H1 (cell line): Measurements from ENCODE around the gene ACAD9. TPM values are rescaled to one million over a fixed set of nuclear protein-coding genes. Genes with fewer than 3 reads are reported as not detected.

Source experiments
- CTCF ChIA-PET: fragments of 300-600 bp; sonication (Branson Sonifier 250); formaldehyde crosslinking; loops from one replicate; lab custom pipeline; 2021; ENCODE audit not compliant: partially characterized antibody; lab: Charles Lee
- POLR2A ChIA-PET: fragments of 300-600 bp; sonication (Branson Sonifier 250); formaldehyde crosslinking; loops from one replicate; lab custom pipeline; 2021; ENCODE audit warnings: inconsistent platforms; ENCODE audit not compliant: partially characterized antibody; lab: Charles Lee
- DNase-seq, 2 experiments: peaks; one replicate each; pipeline versions ENCODE4 v3.0.0 to v3.0.0-alpha.2; 2010 to 2022; ENCODE audit warnings: low spot score in 2 of 2, low read depth in 1 of 2, mixed read lengths in 1 of 2
- FAIRE-seq: peaks from 2 replicates; lab custom pipeline; 2011; peaks lifted over from hg19 to GRCh38; lab: Jason Lieb, UNC
- H2AFZ ChIP-seq: 2 replicates; pipeline ENCODE4 v1.8.1; 2012; ENCODE audit warnings: low read length, inconsistent platforms
- H2AK5ac ChIP-seq: 2 replicates; pipeline ENCODE4 v1.6.1; 2013; ENCODE audit warnings: low read depth, low read length
- H2BK120ac ChIP-seq: replicated peaks from 2 replicates; pipeline ENCODE3; 2013; ENCODE audit warnings: low read depth, low read length, inconsistent platforms
- H2BK12ac ChIP-seq: 2 replicates; pipeline ENCODE4 v1.6.1; 2013; ENCODE audit warnings: low read depth, low read length
- H2BK15ac ChIP-seq: 2 replicates; pipeline ENCODE4 v1.6.1; 2013; ENCODE audit warnings: low read length
- H2BK20ac ChIP-seq: 2 replicates; pipeline ENCODE4 v1.6.1; 2013; ENCODE audit warnings: low read length
- H2BK5ac ChIP-seq: 2 replicates; pipeline ENCODE4 v1.6.1; 2013; ENCODE audit warnings: low read depth, low read length
- H3K14ac ChIP-seq: 2 replicates; pipeline ENCODE4 v1.6.1; 2013; ENCODE audit warnings: inconsistent platforms; ENCODE audit not compliant: insufficient read length
- H3K18ac ChIP-seq: 2 replicates; pipeline ENCODE4 v1.6.1; 2013; ENCODE audit warnings: low read length; ENCODE audit errors: extremely low read depth
- H3K23ac ChIP-seq: 2 replicates; pipeline ENCODE4 v1.6.1; 2013; ENCODE audit warnings: inconsistent platforms; ENCODE audit not compliant: insufficient read length
- H3K23me2 ChIP-seq: 2 replicates; pipeline ENCODE4 v1.6.1; 2013; ENCODE audit warnings: low read depth, low read length
- H3K27ac ChIP-seq: 2 replicates; pipeline ENCODE4 v1.6.1; 2011; ENCODE audit warnings: low read depth, low read length, inconsistent platforms
- H3K27me3 ChIP-seq, 4 experiments: replicated peaks in 1 of 4; 1 replicate in 1 of 4; 2 replicates in 3 of 4; pipeline versions ENCODE4 v1.6.1 to v1.8.1; 2011 to 2013; ENCODE audit warnings: low read length in 3 of 4, mild to moderate bottlenecking in 3 of 4, inconsistent platforms in 2 of 4, mixed read lengths in 2 of 4, moderate library complexity in 1 of 4; ENCODE audit not compliant: control insufficient read depth in 3 of 4, insufficient read depth in 3 of 4; ENCODE audit errors: extremely low read depth in 1 of 4
- H3K36me3 ChIP-seq, 4 experiments: 2 replicates each; pipeline versions ENCODE4 v1.6.1 to v1.8.1; 2011 to 2013; ENCODE audit warnings: mild to moderate bottlenecking in 4 of 4, low read length in 3 of 4, moderate library complexity in 2 of 4, control low read depth in 1 of 4, inconsistent platforms in 1 of 4; ENCODE audit not compliant: insufficient read depth in 4 of 4, control insufficient read depth in 2 of 4
- H3K4ac ChIP-seq: replicated peaks from 2 replicates; pipeline ENCODE3; 2013; ENCODE audit warnings: low read length, low read depth, mixed read lengths, inconsistent platforms; ENCODE audit not compliant: insufficient read length
- H3K4me1 ChIP-seq, 4 experiments: replicated peaks in 1 of 4; 1 replicate in 1 of 4; 2 replicates in 3 of 4; pipeline versions ENCODE4 v1.6.1 to v1.8.1; 2011 to 2013; ENCODE audit warnings: low read length in 3 of 4, inconsistent platforms in 2 of 4, mixed read lengths in 1 of 4; ENCODE audit not compliant: insufficient read depth in 4 of 4, control insufficient read depth in 3 of 4
- H3K4me2 ChIP-seq, 2 experiments: 2 replicates each; pipeline versions ENCODE4 v1.6.1 to v1.8.1; 2011 to 2013; ENCODE audit warnings: low read depth in 2 of 2, low read length in 2 of 2, control low read depth in 1 of 2, inconsistent platforms in 1 of 2, mild to moderate bottlenecking in 1 of 2; ENCODE audit not compliant: insufficient read depth in 1 of 2
- H3K4me3 ChIP-seq, 4 experiments: fragments of 200-600, 300-600 bp in 1 of 4; sonication (generic), shearing (Covaris generic), sonication (Bioruptor Twin) in 1 of 4; 2 replicates each; pipeline versions ENCODE4 v1.5.1 to v1.8.1; 2011 to 2016; ENCODE audit warnings: low read length in 4 of 4, low read depth in 3 of 4, control low read depth in 2 of 4, inconsistent platforms in 2 of 4, mild to moderate bottlenecking in 2 of 4, mixed read lengths in 1 of 4, moderate library complexity in 1 of 4; ENCODE audit not compliant: insufficient read depth in 2 of 4; ENCODE audit errors: extremely low read depth in 1 of 4
- H3K56ac ChIP-seq: replicated peaks from 2 replicates; pipeline ENCODE3; 2013; ENCODE audit warnings: low read depth, mild to moderate bottlenecking, mixed read lengths, low read length, inconsistent platforms; ENCODE audit not compliant: insufficient read length
- H3K79me1 ChIP-seq: 2 replicates; pipeline ENCODE4 v1.6.1; 2013; ENCODE audit warnings: low read depth, low read length, control low read depth
- H3K79me2 ChIP-seq, 2 experiments: 2 replicates each; pipeline versions ENCODE4 v1.6.1 to v1.8.1; 2012 to 2013; ENCODE audit warnings: low read length in 2 of 2, mild to moderate bottlenecking in 2 of 2, inconsistent platforms in 1 of 2; ENCODE audit not compliant: insufficient read depth in 2 of 2, control insufficient read depth in 1 of 2
- H3K9ac ChIP-seq, 4 experiments: replicated peaks in 1 of 4; 1 replicate in 1 of 4; 2 replicates in 3 of 4; pipeline versions ENCODE4 v1.6.1 to v1.8.1; 2011 to 2013; ENCODE audit warnings: low read depth in 3 of 4, low read length in 3 of 4, control low read depth in 2 of 4, mild to moderate bottlenecking in 2 of 4, moderate library complexity in 2 of 4, inconsistent platforms in 1 of 4; ENCODE audit errors: extremely low read depth in 1 of 4
- H3K9me3 ChIP-seq, 2 experiments: 2 replicates each; pipeline versions ENCODE4 v1.6.1 to v1.8.1; 2012 to 2013; ENCODE audit warnings: mild to moderate bottlenecking in 2 of 2, moderate library complexity in 2 of 2, control low read depth in 1 of 2, inconsistent platforms in 1 of 2, low read depth in 1 of 2, low read length in 1 of 2, mixed read lengths in 1 of 2; ENCODE audit not compliant: insufficient read depth in 2 of 2
- H4K20me1 ChIP-seq, 2 experiments: replicated peaks in 1 of 2; 2 replicates each; pipeline versions ENCODE3 to v1.8.1; 2011 to 2013; ENCODE audit warnings: inconsistent platforms in 2 of 2, low read length in 2 of 2, mild to moderate bottlenecking in 1 of 2; ENCODE audit not compliant: insufficient read depth in 2 of 2, control insufficient read depth in 1 of 2
- H4K5ac ChIP-seq: 2 replicates; pipeline ENCODE4 v1.6.1; 2013; ENCODE audit warnings: low read length, low read depth, mixed read lengths, inconsistent platforms; ENCODE audit not compliant: insufficient read length
- H4K8ac ChIP-seq: 2 replicates; pipeline ENCODE4 v1.8.0; 2013; ENCODE audit warnings: mild to moderate bottlenecking, moderate library complexity, low read length, inconsistent platforms; ENCODE audit not compliant: insufficient read depth; ENCODE audit errors: extremely low read depth
- H4K91ac ChIP-seq: replicated peaks from 2 replicates; pipeline ENCODE3; 2013; ENCODE audit warnings: low read length, mixed read lengths, inconsistent platforms; ENCODE audit not compliant: insufficient read length
- ATF2 ChIP-seq: IDR thresholded peaks from 2 replicates; pipeline ENCODE4 v1.6.1; 2012; ENCODE audit warnings: low read length, inconsistent platforms
- CHD2 ChIP-seq: IDR thresholded peaks from 2 replicates; pipeline ENCODE4 v1.6.1; 2012; ENCODE audit warnings: low read length, improper control_type of control experiment
- PHF8 ChIP-seq: fragments of 200-600 bp; sonication (generic); conservative IDR thresholded peaks from 2 replicates; pipeline ENCODE4 v1.7.1; 2012; ENCODE audit warnings: low read depth, mild to moderate bottlenecking, inconsistent platforms, low read length, moderate library complexity
- TAF7 ChIP-seq: optimal IDR thresholded peaks from 2 replicates; pipeline ENCODE3; 2011; ENCODE audit warnings: low read depth, mild to moderate bottlenecking, inconsistent platforms, low read length, moderate library complexity, borderline replicate concordance
- TEAD4 ChIP-seq: IDR thresholded peaks from 2 replicates; pipeline ENCODE4 v1.6.1; 2012; ENCODE audit warnings: low read depth, low read length, inconsistent platforms, mixed read lengths
- WGBS, 2 experiments: shearing (Covaris generic) in 1 of 2; methylation state at CpG; one replicate each; pipeline versions ENCODE4 v1.1.6 to v1.1.7; 2013 to 2015; ENCODE audit warnings: low lambda C conversion rate in 2 of 2, mixed read lengths in 2 of 2, inconsistent platforms in 1 of 2, low coverage in 1 of 2, missing lambda C conversion rate in 1 of 2; ENCODE audit not compliant: insufficient replicate concordance in 2 of 2, insufficient coverage in 1 of 2, insufficient read length in 1 of 2; ENCODE audit errors: extremely low coverage in 1 of 2, missing lambda C conversion rate in 1 of 2; 5-methylcytosine and 5-hydroxymethylcytosine counted together
- polyA plus RNA-seq, 7 experiments: library from polyadenylated mRNA; depleted of rRNA in 3 of 7; stranded (reverse) in 5 of 7; unstranded in 2 of 7; fragments of >200 nt in 5 of 7; fragments of 200-250 nt in 2 of 7; gene quantifications; 1 replicate in 5 of 7; 2 replicates in 1 of 7; 4 replicates in 1 of 7; pipeline versions ENCODE4 v1.2.1 to v1.2.3, GENCODE V29; 2011 to 2013; ENCODE audit warnings: missing spikeins in 2 of 7, mixed read lengths in 2 of 7
- total RNA-seq: library from RNA; stranded (reverse); fragmentation: NEBNext Ultra II Directional; extraction: Animal tissue kit (Norgen Biotek cat#: 25700); gene quantifications from 2 replicates; pipeline ENCODE4 v1.2.1, GENCODE V29; 2021
- TF ChIP-seq, protein P1 (sequence below): IDR thresholded peaks from 2 replicates; pipeline ENCODE4 v1.6.1; 2012; ENCODE audit warnings: inconsistent platforms

ACAD9 gene
- total and polyA plus RNA-seq, 2 of the 8 experiments (the other 6 are each of a cell fraction or from before 2014, with no cell fraction given) = 27.5 to 28.9 TPM

- no peak overlapping the region for H3K14ac ChIP-seq
- H2AFZ ChIP-seq = no peak overlapping the region
- no peak overlapping the region for H3K56ac ChIP-seq
- TF ChIP-seq CHD2 (no peak), PHF8 (no peak), ATF2 (no peak), TEAD4 (no peak), TAF7 (no peak)
- TF ChIP-seq, protein P1, sequence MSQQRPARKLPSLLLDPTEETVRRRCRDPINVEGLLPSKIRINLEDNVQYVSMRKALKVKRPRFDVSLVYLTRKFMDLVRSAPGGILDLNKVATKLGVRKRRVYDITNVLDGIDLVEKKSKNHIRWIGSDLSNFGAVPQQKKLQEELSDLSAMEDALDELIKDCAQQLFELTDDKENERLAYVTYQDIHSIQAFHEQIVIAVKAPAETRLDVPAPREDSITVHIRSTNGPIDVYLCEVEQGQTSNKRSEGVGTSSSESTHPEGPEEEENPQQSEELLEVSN = no peak
- no peak overlapping the region for H3K27ac ChIP-seq
- POLR2A ChIA-PET = no interaction called here
- no peak overlapping the region for H4K5ac ChIP-seq
- DNase-seq (no peak), FAIRE-seq (no peak)
- 93% methylated on average over 8 of the region's 8 CpGs; no CpG with 5 or more reads in 1 of the 2 experiments for WGBS, 2 experiments
- H3K27me3 ChIP-seq = no peaks in the 10 kb centered on the region
- H3K18ac ChIP-seq = no peak overlapping the region
- CTCF ChIA-PET = interaction anchor here (1.0 to 3.1 kb wide), 4 partner anchors 10 to 97 kb away, joined by 3 to 8 read pairs (median 5); no protein-coding TSS in a partner anchor
- H3K4me3 ChIP-seq = no peak overlapping the region
- H2BK12ac ChIP-seq = no peak overlapping the region
- H4K8ac ChIP-seq = no peak overlapping the region
- H3K9ac ChIP-seq = no peak overlapping the region
- H3K79me2 ChIP-seq = 0 out of 4 replicates have a peak, but pooled peaks cover 0 to 2% of the 10 kb centered on the region in 2 experiments
- no peak overlapping the region for H2BK120ac ChIP-seq
- no peaks in the 10 kb centered on the region for H3K79me1 ChIP-seq
- H3K23me2 ChIP-seq = no peaks in the 10 kb centered on the region
- no peaks in the 10 kb centered on the region for H3K36me3 ChIP-seq
- H2BK5ac ChIP-seq = no peak overlapping the region
- H3K4ac ChIP-seq = no peak overlapping the region
- no peak overlapping the region for H4K91ac ChIP-seq
- H2AK5ac ChIP-seq = no peak overlapping the region
- H3K4me2 ChIP-seq = no peak overlapping the region
- H4K20me1 ChIP-seq = no peaks in the 10 kb centered on the region
- H3K9me3 ChIP-seq = no peaks in the 10 kb centered on the region
- no peak overlapping the region for H2BK15ac ChIP-seq
- no peak overlapping the region for H2BK20ac ChIP-seq
- H3K4me1 ChIP-seq = peaks cover 0 to 3% (median 0%) of the 10 kb centered on the region in 4 experiments; a peak in 3 of 7 replicates
- no peak overlapping the region for H3K23ac ChIP-seq
Observed at GRCh38 chr3:128872744-128873143, 6.7 kb upstream of the ACAD9 start.
